ENCODE data around the gene IFI6.
"Not testable (repeated sequence)": the region's sequence is repeated elsewhere in the genome, so short reads cannot be mapped to it uniquely, and the experiment has no call there.

The IFI6 gene

GRCh38 chr1:27623327-27624212, 48.4 kb downstream of the IFI6 start:
- no peaks in the 10 kb centered on the region for H3K9me3 Mint-ChIP-seq
- H3K36me3 Mint-ChIP-seq (ENCODE audit: low read depth), result no peaks in the 10 kb centered on the region
- TF ChIP-seq, protein P1, sequence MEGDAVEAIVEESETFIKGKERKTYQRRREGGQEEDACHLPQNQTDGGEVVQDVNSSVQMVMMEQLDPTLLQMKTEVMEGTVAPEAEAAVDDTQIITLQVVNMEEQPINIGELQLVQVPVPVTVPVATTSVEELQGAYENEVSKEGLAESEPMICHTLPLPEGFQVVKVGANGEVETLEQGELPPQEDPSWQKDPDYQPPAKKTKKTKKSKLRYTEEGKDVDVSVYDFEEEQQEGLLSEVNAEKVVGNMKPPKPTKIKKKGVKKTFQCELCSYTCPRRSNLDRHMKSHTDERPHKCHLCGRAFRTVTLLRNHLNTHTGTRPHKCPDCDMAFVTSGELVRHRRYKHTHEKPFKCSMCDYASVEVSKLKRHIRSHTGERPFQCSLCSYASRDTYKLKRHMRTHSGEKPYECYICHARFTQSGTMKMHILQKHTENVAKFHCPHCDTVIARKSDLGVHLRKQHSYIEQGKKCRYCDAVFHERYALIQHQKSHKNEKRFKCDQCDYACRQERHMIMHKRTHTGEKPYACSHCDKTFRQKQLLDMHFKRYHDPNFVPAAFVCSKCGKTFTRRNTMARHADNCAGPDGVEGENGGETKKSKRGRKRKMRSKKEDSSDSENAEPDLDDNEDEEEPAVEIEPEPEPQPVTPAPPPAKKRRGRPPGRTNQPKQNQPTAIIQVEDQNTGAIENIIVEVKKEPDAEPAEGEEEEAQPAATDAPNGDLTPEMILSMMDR (IDR thresholded peaks at IDR 0.05; ENCODE audit: unreplicated experiment in 3 of 3), result no peak
- H3K27ac Mint-ChIP-seq, result no peak overlapping the region
- no peak overlapping the region for H3K4me3 Mint-ChIP-seq
- peaks cover under 1% of the 10 kb centered on the region for H3K4me1 Mint-ChIP-seq
- H3K27me3 Mint-ChIP-seq (ENCODE audit: low read depth), result no peaks in the 10 kb centered on the region

GRCh38 chr1:27622828-27623227, 49.2 kb downstream of the IFI6 start:
- H3K36me3 Mint-ChIP-seq (ENCODE audit: low read depth), result no peaks in the 10 kb centered on the region
- no peak overlapping the region for H3K4me3 Mint-ChIP-seq
- H3K4me1 Mint-ChIP-seq, result no peaks in the 10 kb centered on the region
- TF ChIP-seq, protein P1 (IDR thresholded peaks at IDR 0.05; ENCODE audit: unreplicated experiment in 3 of 3), result no peak
- H3K27ac Mint-ChIP-seq, result no peak overlapping the region
- H3K27me3 Mint-ChIP-seq (ENCODE audit: low read depth), result no peaks in the 10 kb centered on the region
- H3K9me3 Mint-ChIP-seq, result no peaks in the 10 kb centered on the region

DNA sequence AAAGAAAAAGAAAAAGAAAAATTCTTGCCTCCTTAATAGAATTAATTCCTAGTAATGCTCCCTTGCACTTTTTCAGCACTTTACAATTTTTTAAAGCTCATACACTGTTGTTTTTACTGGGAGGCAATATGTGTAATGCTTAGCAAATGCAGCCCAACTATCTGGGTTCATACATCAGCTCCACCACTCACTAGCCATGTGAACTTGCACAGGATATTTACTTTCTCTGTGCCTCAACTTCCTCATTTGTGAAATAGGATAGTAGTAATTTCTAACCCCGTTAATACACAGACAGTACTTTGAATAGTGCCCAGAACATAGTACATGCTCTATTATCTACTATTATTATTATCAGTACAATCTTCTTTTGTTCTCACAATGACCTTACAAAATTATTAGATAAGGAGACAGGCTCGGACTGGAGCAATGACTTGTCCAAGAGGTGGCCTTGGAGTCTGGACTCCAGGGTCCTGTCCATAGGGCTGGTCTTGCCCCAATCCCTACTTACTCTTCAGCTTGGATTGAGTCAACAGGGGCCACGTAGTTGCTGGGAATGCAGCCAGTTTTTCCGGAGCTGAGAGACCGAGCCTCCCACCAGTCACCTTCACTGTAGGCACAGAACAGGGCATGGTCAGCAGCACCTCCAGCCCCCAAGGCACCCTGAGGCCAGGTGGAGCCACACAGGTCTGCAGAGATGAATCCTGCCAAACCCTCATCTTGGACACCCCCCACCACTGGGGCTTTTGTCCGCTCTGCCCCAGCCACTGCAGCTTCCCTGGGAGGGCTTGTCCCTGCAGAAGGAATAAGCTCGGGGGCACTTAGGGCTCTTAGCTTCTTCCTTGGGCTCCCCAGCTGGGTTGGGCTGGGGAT, 50.7 kb downstream of the IFI6 start:
- no peaks in the 10 kb centered on the region for H3K9me3 Mint-ChIP-seq
- H3K27me3 Mint-ChIP-seq (ENCODE audit: low read depth), result no peaks in the 10 kb centered on the region
- no peak overlapping the region for H3K27ac Mint-ChIP-seq
- no peak overlapping the region for H3K4me3 Mint-ChIP-seq
- no peaks in the 10 kb centered on the region for H3K4me1 Mint-ChIP-seq
- H3K36me3 Mint-ChIP-seq (ENCODE audit: low read depth), result no peaks in the 10 kb centered on the region
- TF ChIP-seq, protein P1 (IDR thresholded peaks at IDR 0.05; ENCODE audit: unreplicated experiment in 3 of 3), result no peak

DNA sequence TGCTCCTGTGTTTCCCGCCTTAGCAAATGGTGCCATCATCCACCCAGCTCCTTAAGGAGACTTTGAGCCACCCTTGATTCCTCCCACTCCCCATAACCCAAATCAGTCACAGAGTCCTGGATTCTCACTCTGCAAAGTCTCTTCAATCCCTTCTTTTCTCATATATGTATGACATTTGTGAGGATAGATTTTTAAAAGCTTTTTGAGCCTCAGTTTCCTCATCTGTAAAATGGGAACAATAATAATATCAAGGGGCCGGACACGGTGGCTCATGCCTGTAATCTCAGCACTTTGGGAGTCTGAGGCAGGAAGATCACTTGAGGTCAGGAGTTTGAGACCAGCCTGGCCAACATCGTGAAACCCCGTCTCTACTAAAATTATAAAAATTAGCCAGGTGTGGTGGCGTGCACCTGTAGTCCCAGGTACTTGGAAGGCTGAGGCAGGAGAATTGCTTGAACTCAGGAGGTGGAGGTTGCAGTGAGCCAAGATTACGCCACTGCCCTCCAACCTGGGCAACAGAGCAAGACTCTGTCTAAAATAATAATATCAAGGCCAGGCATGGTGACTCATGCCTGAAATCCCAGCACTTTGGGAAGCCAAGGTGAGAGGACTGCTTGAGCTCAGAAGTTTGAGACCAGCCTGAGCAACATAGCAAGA, 52.1 kb downstream of the IFI6 start:
- H3K4me1 Mint-ChIP-seq; H3K27me3 Mint-ChIP-seq (ENCODE audit: low read depth); H3K9me3 Mint-ChIP-seq; H3K36me3 Mint-ChIP-seq (ENCODE audit: low read depth); H3K4me3 Mint-ChIP-seq; H3K27ac Mint-ChIP-seq: not testable (repeated sequence)

- Mint-ChIP-seq H3K27me3 (ENCODE audit: low read depth) (peaks cover 4% of the 10 kb centered on the region), H3K9me3 (no peaks in the 10 kb centered on the region), H3K36me3 (ENCODE audit: low read depth) (no peaks in the 10 kb centered on the region), H3K4me3 (no peak overlapping the region), H3K27ac (no peak overlapping the region), H3K4me1 (no peaks in the 10 kb centered on the region)
- TF ChIP-seq, protein P1 (IDR thresholded peaks at IDR 0.05; ENCODE audit: unreplicated experiment in 3 of 3), result no peak
Measured at GRCh38 chr1:27618341-27619082, 53.5 kb downstream of the IFI6 start.
